ENCODE data around the gene TSLP. TPM values are rescaled to one million over a fixed set of nuclear protein-coding genes. Genes with fewer than 3 reads are reported as not detected.

TSLP gene
- total and polyA plus RNA-seq, 2 donors (not counting 3 experiments of a cell fraction or from before 2014, with no cell fraction given): not detected

DNA sequence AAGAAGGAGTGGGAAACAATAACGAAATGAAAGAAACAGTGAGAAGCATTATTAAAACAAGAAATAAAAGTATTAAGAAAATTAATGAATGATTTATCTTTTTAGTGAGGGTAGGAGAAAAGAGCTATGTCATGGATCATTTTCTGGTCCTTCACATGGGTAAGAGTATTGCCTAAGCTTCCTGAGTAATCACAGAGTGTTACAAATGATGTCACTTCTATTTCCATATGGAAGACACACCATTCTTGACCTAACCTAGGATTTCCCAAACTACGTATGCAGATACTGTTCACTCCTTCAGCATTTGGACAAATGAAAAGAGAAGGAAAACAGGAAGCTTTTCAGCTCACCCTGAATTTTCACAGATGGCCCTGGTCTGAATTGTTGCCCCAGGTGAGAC is 3.3 kb upstream of the TSLP start:
- Histone ChIP-seq H3K9me1 (replicated peaks; ENCODE audit: control insufficient read depth, extremely low read depth, insufficient read depth, low read length) (no peaks in the 10 kb centered on the region), H3K27me3 (ENCODE audit: control insufficient read depth in 2 of 2, insufficient read depth in 2 of 2, low read length in 2 of 2) (peaks cover 42 to 71% of the 10 kb centered on the region in 2 experiments), H3K4me3 (replicated peaks in 1 of 3; ENCODE audit: insufficient read depth in 1 of 3, low read depth in 1 of 3, low read length in 3 of 3) (no peak overlapping the region), H3K79me2 (ENCODE audit: control insufficient read depth, insufficient read depth, low read length) (no peaks in the 10 kb centered on the region), H3K4me2 (ENCODE audit: insufficient read depth, low read length) (no peak overlapping the region), H3K4me1 (ENCODE audit: control insufficient read depth, extremely low read depth, insufficient read depth, low read length) (peaks cover 3% of the 10 kb centered on the region), H2AFZ (ENCODE audit: low read depth, low read length) (no peak overlapping the region), H3K27ac (ENCODE audit: insufficient read depth, low read depth, low read length) (no peak overlapping the region), H3K36me3 (ENCODE audit: control insufficient read depth in 2 of 2, extremely low read depth in 1 of 2, insufficient read depth in 2 of 2, low read length in 2 of 2) (no peaks in the 10 kb centered on the region), H3K9ac (replicated peaks; ENCODE audit: extremely low read depth, insufficient read depth, low read length) (no peak overlapping the region), H4K20me1 (replicated peaks; ENCODE audit: control insufficient read depth, extremely low read depth, insufficient read depth, low read length) (no peaks in the 10 kb centered on the region), H3K9me3 (replicated peaks; ENCODE audit: control insufficient read depth, insufficient read depth, low read length) (no peaks in the 10 kb centered on the region)
- no TSS peak for BruUV-seq (replicated peaks)
- dilution Hi-C loops (cut with MboI; ENCODE audit: extremely low pct_ligation_motif_present, low sequenced_read_pairs) (no loop called here), intact Hi-C loops (cut with micrococcal nuclease) (no loop called here)
- DNase-seq (ENCODE audit: low read depth, low spot score): no peak
- no peak for FAIRE-seq
- TF ChIP-seq JUN (IDR thresholded peaks at IDR 0.05; ENCODE audit: borderline replicate concordance, insufficient read depth, insufficient read length, low read depth): no peak
- TF ChIP-seq, protein P1, sequence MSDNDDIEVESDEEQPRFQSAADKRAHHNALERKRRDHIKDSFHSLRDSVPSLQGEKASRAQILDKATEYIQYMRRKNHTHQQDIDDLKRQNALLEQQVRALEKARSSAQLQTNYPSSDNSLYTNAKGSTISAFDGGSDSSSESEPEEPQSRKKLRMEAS (IDR thresholded peaks at IDR 0.05; ENCODE audit: insufficient read depth, insufficient read length): no peak
- no peak for TF ChIP-seq POLR2AphosphoS5 (IDR thresholded peaks at IDR 0.05; ENCODE audit: insufficient read depth, low read depth, low read length)
- TF ChIP-seq CTCF (IDR thresholded peaks at IDR 0.05; ENCODE audit: extremely low read depth in 1 of 2, insufficient read depth in 1 of 2, low read depth in 1 of 2, low read length in 2 of 2): no peak
- TF ChIP-seq MYC (IDR thresholded peaks at IDR 0.05; ENCODE audit: low read depth, low read length): no peak
- TF ChIP-seq FOS (IDR thresholded peaks at IDR 0.05; ENCODE audit: borderline replicate concordance, insufficient read depth, low read length): no peak
- no peak for TF ChIP-seq GATA2 (IDR thresholded peaks at IDR 0.05; ENCODE audit: insufficient read depth, insufficient read length, low read depth, low read length)
- TF ChIP-seq POLR2A (IDR thresholded peaks at IDR 0.05; ENCODE audit: low read depth, low read length): no peak
- no peak for TF ChIP-seq EZH2 (IDR thresholded peaks at IDR 0.05; ENCODE audit: borderline replicate concordance, low read depth, low read length, severe bottlenecking)
- POLR2A ChIA-PET: no interaction called here
- CTCF ChIA-PET: no interaction called here
